Suprapubic skin (tissue), 4 donors: Measurements from ENCODE around the gene PRRX1.

Experiments used
- POLR2A ChIP-seq, 2 donors: fragments of 450-650 bp; IDR thresholded peaks; one replicate each; pipeline ENCODE4 v1.6.1; 2017; ENCODE audit warnings: antibody characterized with exemption in 2 of 2, mild to moderate bottlenecking in 2 of 2, moderate library complexity in 2 of 2
- POLR2AphosphoS5 ChIP-seq, 3 donors: sonication (generic); formaldehyde crosslinking; IDR thresholded peaks; one replicate each; pipeline ENCODE4 v1.6.1; 2017; ENCODE audit warnings: antibody characterized with exemption in 3 of 3
- TF ChIP-seq, protein P1 (sequence below), 2 donors: fragments of 200-600 bp in 1 of 2; fragments of 450-650 bp in 1 of 2; sonication (generic) in 1 of 2; IDR thresholded peaks; one replicate each; pipeline ENCODE4 v1.5.1; 2016 to 2019; ENCODE audit warnings: antibody characterized with exemption in 2 of 2, mild to moderate bottlenecking in 1 of 2, moderate library complexity in 1 of 2

DNA sequence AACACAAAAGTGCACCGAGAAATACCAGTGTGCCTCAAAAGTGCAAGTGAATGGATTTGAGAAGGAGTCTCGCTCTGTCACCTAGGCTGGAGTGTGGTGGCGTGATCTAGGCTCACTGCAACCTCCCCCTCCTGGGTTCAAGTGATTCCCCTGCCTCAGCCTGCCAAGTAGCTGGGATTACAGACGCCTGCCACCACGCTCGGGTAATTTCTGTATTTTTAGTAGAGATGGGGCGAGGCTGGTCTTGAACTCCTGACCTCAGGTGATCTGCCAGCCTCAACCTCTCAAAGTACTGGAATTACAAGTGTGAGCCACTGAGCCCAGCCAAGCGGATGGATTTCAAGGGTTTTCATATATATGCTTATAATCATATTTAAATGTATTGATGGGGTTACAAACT lies 35.8 kb downstream of the PRRX1 start:
- TF ChIP-seq POLR2AphosphoS5 (IDR thresholded peaks at IDR 0.05) (no peak), POLR2A (IDR thresholded peaks at IDR 0.05) (no peak)
- TF ChIP-seq, protein P1, sequence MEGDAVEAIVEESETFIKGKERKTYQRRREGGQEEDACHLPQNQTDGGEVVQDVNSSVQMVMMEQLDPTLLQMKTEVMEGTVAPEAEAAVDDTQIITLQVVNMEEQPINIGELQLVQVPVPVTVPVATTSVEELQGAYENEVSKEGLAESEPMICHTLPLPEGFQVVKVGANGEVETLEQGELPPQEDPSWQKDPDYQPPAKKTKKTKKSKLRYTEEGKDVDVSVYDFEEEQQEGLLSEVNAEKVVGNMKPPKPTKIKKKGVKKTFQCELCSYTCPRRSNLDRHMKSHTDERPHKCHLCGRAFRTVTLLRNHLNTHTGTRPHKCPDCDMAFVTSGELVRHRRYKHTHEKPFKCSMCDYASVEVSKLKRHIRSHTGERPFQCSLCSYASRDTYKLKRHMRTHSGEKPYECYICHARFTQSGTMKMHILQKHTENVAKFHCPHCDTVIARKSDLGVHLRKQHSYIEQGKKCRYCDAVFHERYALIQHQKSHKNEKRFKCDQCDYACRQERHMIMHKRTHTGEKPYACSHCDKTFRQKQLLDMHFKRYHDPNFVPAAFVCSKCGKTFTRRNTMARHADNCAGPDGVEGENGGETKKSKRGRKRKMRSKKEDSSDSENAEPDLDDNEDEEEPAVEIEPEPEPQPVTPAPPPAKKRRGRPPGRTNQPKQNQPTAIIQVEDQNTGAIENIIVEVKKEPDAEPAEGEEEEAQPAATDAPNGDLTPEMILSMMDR (IDR thresholded peaks at IDR 0.05) = no peak
